GM12864 (cell line): Measurements from ENCODE around the gene COL6A5.

Experiments used
- DNase-seq: peaks from one replicate; pipeline ENCODE4 v3.0.0-alpha.2; 2011; ENCODE audit warnings: low read depth
- H3K4me3 ChIP-seq: 2 replicates; pipeline ENCODE4 v1.5.1; 2011; ENCODE audit warnings: mild to moderate bottlenecking, low read depth, low read length, control low read depth
- CTCF ChIP-seq: IDR thresholded peaks from 2 replicates; pipeline ENCODE4 v1.5.1; 2011; ENCODE audit warnings: low read depth, mild to moderate bottlenecking, moderate library complexity, low read length, control low read depth, inconsistent platforms; ENCODE audit errors: missing control alignments

The COL6A5 gene

GRCh38 chr3:130345487-130346079 is at the start of gene COL6A5:
Gene COL6A5, plus strand, starts transcription at chr3:130345672. Its CDS starts 27,967 bp downstream, at chr3:130373639.
- no peak within 1 kb of the TSS for H3K4me3 ChIP-seq
- DNase-seq, result no peak
- TF ChIP-seq CTCF, result no peak

GRCh38 chr3:130299531-130299930 is 45.9 kb upstream of the COL6A5 start:
- no peak overlapping the region for H3K4me3 ChIP-seq
- TF ChIP-seq CTCF, result no peak
- DNase-seq, result no peak

GRCh38 chr3:130300888-130301287 is 44.6 kb upstream of the COL6A5 start:
- no peak for TF ChIP-seq CTCF
- no peak for DNase-seq
- H3K4me3 ChIP-seq, result no peak overlapping the region

- no peak for DNase-seq
- no peak for TF ChIP-seq CTCF
- no peak overlapping the region for H3K4me3 ChIP-seq
Observed at GRCh38 chr3:130310109-130310508, 35.4 kb upstream of the COL6A5 start.

- no peak overlapping the region for H3K4me3 ChIP-seq
- no peak for TF ChIP-seq CTCF
- no peak for DNase-seq
Observed at GRCh38 chr3:130312374-130312773, 33.1 kb upstream of the COL6A5 start.

GRCh38 chr3:130316169-130316568 is 29.3 kb upstream of the COL6A5 start:
- H3K4me3 ChIP-seq, result no peak overlapping the region
- no peak for TF ChIP-seq CTCF
- DNase-seq, result no peak

GRCh38 chr3:130323503-130323902 is 22.0 kb upstream of the COL6A5 start:
- TF ChIP-seq CTCF, result no peak
- no peak overlapping the region for H3K4me3 ChIP-seq
- no peak for DNase-seq
